Activated CD4-positive, alpha-beta T cell treated with anti-CD3 and anti-CD28 coated beads for 36 hours (primary cell): Measurements from ENCODE around the gene NAIF1. TPM values are rescaled to one million over a fixed set of nuclear protein-coding genes. Genes with fewer than 3 reads are reported as not detected.
A peak's percentile ranks its signal among the peaks of the same experiment; 100 is the strongest.
"Not testable (repeated sequence)": the region's sequence is repeated elsewhere in the genome, so short reads cannot be mapped to it uniquely, and the experiment has no call there.

ENCODE experiments used
- ATAC-seq: fragments of 200-7000 bp; cut with Tn5 transposase; one replicate; pipeline ENCODE4 v1.10.0; 2021; ENCODE audit warnings: mild to moderate bottlenecking, moderate library complexity
- CTCF ChIA-PET: fragments of 350-600 bp; sonication (Branson Sonifier 250); formaldehyde crosslinking; loops from one replicate; lab custom pipeline; 2021; ENCODE audit warnings: antibody characterized with exemption; lab: Charles Lee
- POLR2A ChIA-PET: fragments of 350-600 bp; sonication (Branson Sonifier 250); formaldehyde crosslinking; loops from one replicate; lab custom pipeline; 2021; ENCODE audit warnings: antibody characterized with exemption, inconsistent platforms; lab: Charles Lee
- DNase-seq: peaks from one replicate; pipeline ENCODE4 v3.0.0-alpha.2; 2020
- H3K27ac Mint-ChIP-seq: one replicate; pipeline ENCODE4 v1.8.0; 2021; ENCODE audit warnings: mixed read lengths
- H3K27me3 Mint-ChIP-seq: one replicate; pipeline ENCODE4 v1.8.0; 2021; ENCODE audit warnings: mixed read lengths
- H3K36me3 Mint-ChIP-seq: one replicate; pipeline ENCODE4 v1.8.0; 2021; ENCODE audit warnings: low read depth, mixed read lengths
- H3K4me1 Mint-ChIP-seq: one replicate; pipeline ENCODE4 v1.8.0; 2021; ENCODE audit warnings: mixed read lengths
- H3K4me3 Mint-ChIP-seq: one replicate; pipeline ENCODE4 v1.8.0; 2021; ENCODE audit warnings: mild to moderate bottlenecking, moderate library complexity, mixed read lengths
- H3K9me3 Mint-ChIP-seq: one replicate; pipeline ENCODE4 v1.8.0; 2021; ENCODE audit warnings: low read depth, mixed read lengths
- intact Hi-C, 2 experiments: fragments of 100-400 bp; cut with DNase I in 1 of 2; cut with micrococcal nuclease in 1 of 2; formaldehyde crosslinking; loops; one replicate each; pipeline versions ENCODE4 v1.14.2 to v1.15.1; 2022 to 2024; cut with DNase I, micrococcal nuclease
- total RNA-seq, 2 experiments: library from RNA; stranded (reverse); gene quantifications; one replicate each; pipeline ENCODE4 v1.2.3, GENCODE V29; 2021

Gene NAIF1
- total RNA-seq, 2 experiments from 2014 or later = 11.3 to 13.7 TPM

GRCh38 chr9:128045409-128045808 lies 21.7 kb downstream of the NAIF1 start:
- intact Hi-C loops, H3K36me3 Mint-ChIP-seq, DNase-seq, ATAC-seq, H3K27ac Mint-ChIP-seq, H3K27me3 Mint-ChIP-seq, H3K4me1 Mint-ChIP-seq, H3K4me3 Mint-ChIP-seq, H3K9me3 Mint-ChIP-seq: not testable (repeated sequence)
- ChIA-PET POLR2A (interaction anchor here (0.6 kb wide), 1 partner anchor 69 kb away, joined by 3 read pairs; no protein-coding TSS in a partner anchor), CTCF (interaction anchor here (1.2 to 1.6 kb wide), 3 partner anchors 11 to 100 kb away, joined by 3 to 7 read pairs (median 5); no protein-coding TSS in a partner anchor)

- Mint-ChIP-seq H3K27me3 (no peaks in the 10 kb centered on the region), H3K4me3 (no peak overlapping the region), H3K4me1 (peaks cover 6% of the 10 kb centered on the region), H3K9me3 (no peaks in the 10 kb centered on the region), H3K27ac (no peak overlapping the region), H3K36me3 (no peaks in the 10 kb centered on the region)
- ChIA-PET CTCF (no interaction called here), POLR2A (interaction anchor here (0.6 to 1.1 kb wide), 2 partner anchors 22 to 828 kb away, joined by 4 to 6 read pairs; no protein-coding TSS in a partner anchor)
- DNase-seq (no peak), ATAC-seq (no peak)
- intact Hi-C loops = no loop called here
Measured at GRCh38 chr9:128043467-128043868, 23.7 kb downstream of the NAIF1 start.

GRCh38 chr9:128042043-128042442 lies 25.1 kb downstream of the NAIF1 start:
- H3K27me3 Mint-ChIP-seq = no peaks in the 10 kb centered on the region
- intact Hi-C loops = no loop called here
- H3K4me3 Mint-ChIP-seq = no peak overlapping the region
- ATAC-seq = no peak
- no peak overlapping the region for H3K27ac Mint-ChIP-seq
- H3K36me3 Mint-ChIP-seq = no peaks in the 10 kb centered on the region
- ChIA-PET POLR2A (no interaction called here), CTCF (interaction anchor here (1.5 to 2.0 kb wide), 2 partner anchors 98 to 99 kb away, joined by 3 to 9 read pairs; no protein-coding TSS in a partner anchor)
- peaks cover 6% of the 10 kb centered on the region for H3K4me1 Mint-ChIP-seq
- DNase-seq = no peak
- no peaks in the 10 kb centered on the region for H3K9me3 Mint-ChIP-seq

GRCh38 chr9:128040783-128041182 lies 26.3 kb downstream of the NAIF1 start:
- H3K4me1 Mint-ChIP-seq, H3K4me3 Mint-ChIP-seq, H3K27me3 Mint-ChIP-seq, H3K9me3 Mint-ChIP-seq, H3K36me3 Mint-ChIP-seq, H3K27ac Mint-ChIP-seq, POLR2A ChIA-PET, DNase-seq, ATAC-seq, intact Hi-C loops: not testable (repeated sequence)
- CTCF ChIA-PET = interaction anchor here (2.0 kb wide), 1 partner anchor 97 kb away, joined by 9 read pairs; no protein-coding TSS in a partner anchor

GRCh38 chr9:128036522-128036921 lies 30.6 kb downstream of the NAIF1 start:
- DNase-seq, H3K36me3 Mint-ChIP-seq, H3K9me3 Mint-ChIP-seq, POLR2A ChIA-PET, H3K27ac Mint-ChIP-seq, ATAC-seq, H3K27me3 Mint-ChIP-seq, H3K4me3 Mint-ChIP-seq: not testable (repeated sequence)
- CTCF ChIA-PET = interaction anchor here (0.7 to 5.4 kb wide), 9 partner anchors 28 to 93 kb away, joined by 3 to 126 read pairs (median 8); no protein-coding TSS in a partner anchor
- intact Hi-C loops = loop anchor here in 1 of 2 experiments (5.0 kb wide), 1 partner anchor 81 kb away; no protein-coding TSS in a partner anchor
- H3K4me1 Mint-ChIP-seq = peaks cover 33% of the 10 kb centered on the region

GRCh38 chr9:128034821-128035652 lies 32.1 kb downstream of the NAIF1 start:
- intact Hi-C loops = loop anchor here (1.0 to 5.0 kb wide), 5 partner anchors 80 to 248 kb away; partner anchors contain the start of gene CDK9 (in 1 of the 2)
- ChIA-PET POLR2A (interaction anchor here (0.6 kb wide), 2 partner anchors 28 to 233 kb away, joined by 3 read pairs; no protein-coding TSS in a partner anchor), CTCF (interaction anchor here (0.6 to 5.4 kb wide), 41 partner anchors 8 to 783 kb away, joined by 3 to 126 read pairs (median 7); partner anchors contain the start of genes EEIG1, NAIF1, PIP5KL1 and SLC25A25)
- Mint-ChIP-seq H3K27ac (peak overlapping the region; percentile 59), H3K9me3 (no peaks in the 10 kb centered on the region), H3K27me3 (peaks cover 2% of the 10 kb centered on the region), H3K4me3 (no peak overlapping the region), H3K36me3 (no peaks in the 10 kb centered on the region), H3K4me1 (peaks cover 41% of the 10 kb centered on the region)
- ATAC-seq (peak; percentile 59), DNase-seq (peak; percentile 77)

GRCh38 chr9:128033609-128034008 lies 33.5 kb downstream of the NAIF1 start:
- DNase-seq (peak; percentile 39), ATAC-seq (no peak)
- ChIA-PET CTCF (interaction anchor here (0.7 to 5.4 kb wide), 20 partner anchors 8 to 250 kb away, joined by 3 to 126 read pairs (median 14); partner anchors contain the start of genes EEIG1 and PIP5KL1), POLR2A (interaction anchor here (0.7 to 1.5 kb wide), 5 partner anchors 35 to 78 kb away, joined by 3 to 4 read pairs (median 3); partner anchors contain the start of gene SLC25A25)
- intact Hi-C loops = loop anchor here in 1 of 2 experiments (1.0 to 2.0 kb wide), 4 partner anchors 52 to 255 kb away; partner anchors contain the start of genes CDK9 and SH2D3C
- Mint-ChIP-seq H3K27me3 (peaks cover 2% of the 10 kb centered on the region), H3K27ac (no peak overlapping the region), H3K4me1 (peaks cover 50% of the 10 kb centered on the region), H3K9me3 (no peaks in the 10 kb centered on the region), H3K4me3 (peak overlapping the region; percentile 50), H3K36me3 (no peaks in the 10 kb centered on the region)

- Mint-ChIP-seq H3K4me3 (peak overlapping the region; percentile 65), H3K9me3 (no peaks in the 10 kb centered on the region), H3K36me3 (no peaks in the 10 kb centered on the region), H3K27ac (peak overlapping the region; percentile 94), H3K27me3 (peaks cover 2% of the 10 kb centered on the region), H3K4me1 (peaks cover 86% of the 10 kb centered on the region)
- ATAC-seq (no peak), DNase-seq (peak; percentile 20)
- intact Hi-C loops = loop anchor here (1.0 to 5.0 kb wide), 3 partner anchors 40 to 72 kb away; partner anchors contain the start of genes NAIF1 (in 1 of the 2) and SLC25A25 (in 1 of the 2)
- CTCF ChIA-PET = interaction anchor here (0.6 to 3.8 kb wide), 12 partner anchors 8 to 252 kb away, joined by 3 to 18 read pairs (median 5); no protein-coding TSS in a partner anchor
- POLR2A ChIA-PET = interaction anchor here (0.6 to 1.5 kb wide), 4 partner anchors 20 to 69 kb away, joined by 3 to 4 read pairs (median 4); partner anchors contain the start of gene EEIG1
Measured at GRCh38 chr9:128027705-128028104, 39.4 kb downstream of the NAIF1 start.

GRCh38 chr9:128026773-128027541 lies 40.2 kb downstream of the NAIF1 start:
- ChIA-PET CTCF (interaction anchor here (0.6 to 3.8 kb wide), 16 partner anchors 8 to 251 kb away, joined by 3 to 18 read pairs (median 5); no protein-coding TSS in a partner anchor), POLR2A (interaction anchor here (0.6 to 1.5 kb wide), 6 partner anchors 20 to 1086 kb away, joined by 3 to 9 read pairs (median 4); partner anchors contain the start of gene EEIG1)
- peaks cover 91% of the 10 kb centered on the region for H3K4me1 Mint-ChIP-seq
- peak overlapping the region; percentile 94 for H3K27ac Mint-ChIP-seq
- H3K27me3 Mint-ChIP-seq = peaks cover 2% of the 10 kb centered on the region
- peak; percentile 62 for ATAC-seq
- intact Hi-C loops = loop anchor here (1.0 to 5.0 kb wide), 6 partner anchors 20 to 72 kb away; partner anchors contain the start of genes NAIF1 (in 1 of the 2) and SLC25A25 (in 1 of the 2)
- DNase-seq = peak; percentile 79
- no peaks in the 10 kb centered on the region for H3K36me3 Mint-ChIP-seq
- no peaks in the 10 kb centered on the region for H3K9me3 Mint-ChIP-seq
- peak overlapping the region; percentile 65 for H3K4me3 Mint-ChIP-seq

GRCh38 chr9:128026255-128026772 lies 40.8 kb downstream of the NAIF1 start:
- Mint-ChIP-seq H3K36me3 (no peaks in the 10 kb centered on the region), H3K4me3 (peak overlapping the region; percentile 65), H3K4me1 (peaks cover 87% of the 10 kb centered on the region), H3K27me3 (peaks cover 2% of the 10 kb centered on the region), H3K9me3 (no peaks in the 10 kb centered on the region), H3K27ac (peak overlapping the region; percentile 94)
- CTCF ChIA-PET = interaction anchor here (0.6 to 3.8 kb wide), 14 partner anchors 8 to 92 kb away, joined by 3 to 18 read pairs (median 4); no protein-coding TSS in a partner anchor
- ATAC-seq (peak; percentile 67), DNase-seq (peak; percentile 85)
- POLR2A ChIA-PET = interaction anchor here (0.5 to 1.5 kb wide), 5 partner anchors 19 to 1087 kb away, joined by 3 to 9 read pairs (median 4); partner anchors contain the start of gene EEIG1
- intact Hi-C loops = loop anchor here (1.0 to 5.0 kb wide), 5 partner anchors 19 to 56 kb away; partner anchors contain the start of genes NAIF1 (in 1 of the 2) and SLC25A25 (in 1 of the 2)
